D721Med (cell line): ENCODE results near the gene SMIM1.

Experiments
- DNase-seq: peaks from one replicate; pipeline ENCODE4 v3.0.0; 2011; ENCODE audit warnings: low spot score; ENCODE audit not compliant: insufficient read length
- FAIRE-seq: peaks from 2 replicates; lab custom pipeline; 2011; peaks lifted over from hg19 to GRCh38; lab: Jason Lieb, UNC
- CTCF ChIP-seq: IDR thresholded peaks from 2 replicates; pipeline ENCODE4 v1.5.1; 2012; ENCODE audit warnings: mild to moderate bottlenecking, control low read depth; ENCODE audit not compliant: insufficient read depth; ENCODE audit errors: missing control alignments

SMIM1 gene

DNA sequence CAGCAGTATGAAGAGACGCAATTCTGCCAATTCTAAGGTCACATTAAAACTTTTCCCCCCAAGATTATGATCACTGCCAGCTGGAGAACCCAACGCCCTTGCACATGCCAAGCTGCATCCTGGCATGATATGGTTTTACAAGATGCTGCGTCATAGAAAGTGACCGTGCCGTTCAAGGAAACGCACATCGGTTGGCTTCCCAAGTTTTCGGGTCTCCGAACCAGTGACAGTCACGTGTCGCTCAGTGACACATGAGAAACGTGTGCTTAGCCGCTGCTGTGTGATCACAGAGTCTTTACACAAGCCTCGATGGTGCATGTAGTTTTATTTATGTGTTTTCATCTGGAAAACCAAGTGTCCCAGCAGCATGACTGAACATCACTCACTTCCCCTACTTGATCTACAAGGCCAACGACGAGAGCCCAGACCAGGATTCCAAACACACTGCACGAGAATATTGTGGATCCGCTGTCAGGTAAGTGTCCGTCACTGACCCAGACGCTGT is 7.4 kb downstream of the SMIM1 start:
- FAIRE-seq: no peak
- TF ChIP-seq CTCF: no peak

DNA sequence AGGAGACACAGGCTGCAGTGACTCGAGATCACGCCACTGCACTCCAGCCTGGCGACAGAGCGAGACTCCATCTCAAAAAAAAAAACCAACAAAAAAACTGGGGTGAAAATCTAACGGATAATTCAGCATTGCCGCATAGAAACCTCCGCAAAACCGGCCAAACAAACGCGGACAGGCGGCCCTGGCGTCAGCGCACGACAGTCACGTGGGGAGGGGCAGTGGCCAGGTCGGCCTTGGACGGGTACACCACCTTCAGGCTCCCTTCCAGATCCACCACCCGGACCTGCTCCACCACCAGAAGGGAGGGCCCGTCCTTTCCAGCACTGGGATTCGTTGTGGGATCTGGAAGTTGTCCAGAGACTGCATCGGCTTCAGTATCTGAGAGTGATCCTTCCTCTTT is 8.4 kb downstream of the SMIM1 start:
- FAIRE-seq (no peak), DNase-seq (no peak)
- no peak for TF ChIP-seq CTCF

More for the DNA sequence above, 7.4 kb downstream of the SMIM1 start:
- no peak for DNase-seq

DNA sequence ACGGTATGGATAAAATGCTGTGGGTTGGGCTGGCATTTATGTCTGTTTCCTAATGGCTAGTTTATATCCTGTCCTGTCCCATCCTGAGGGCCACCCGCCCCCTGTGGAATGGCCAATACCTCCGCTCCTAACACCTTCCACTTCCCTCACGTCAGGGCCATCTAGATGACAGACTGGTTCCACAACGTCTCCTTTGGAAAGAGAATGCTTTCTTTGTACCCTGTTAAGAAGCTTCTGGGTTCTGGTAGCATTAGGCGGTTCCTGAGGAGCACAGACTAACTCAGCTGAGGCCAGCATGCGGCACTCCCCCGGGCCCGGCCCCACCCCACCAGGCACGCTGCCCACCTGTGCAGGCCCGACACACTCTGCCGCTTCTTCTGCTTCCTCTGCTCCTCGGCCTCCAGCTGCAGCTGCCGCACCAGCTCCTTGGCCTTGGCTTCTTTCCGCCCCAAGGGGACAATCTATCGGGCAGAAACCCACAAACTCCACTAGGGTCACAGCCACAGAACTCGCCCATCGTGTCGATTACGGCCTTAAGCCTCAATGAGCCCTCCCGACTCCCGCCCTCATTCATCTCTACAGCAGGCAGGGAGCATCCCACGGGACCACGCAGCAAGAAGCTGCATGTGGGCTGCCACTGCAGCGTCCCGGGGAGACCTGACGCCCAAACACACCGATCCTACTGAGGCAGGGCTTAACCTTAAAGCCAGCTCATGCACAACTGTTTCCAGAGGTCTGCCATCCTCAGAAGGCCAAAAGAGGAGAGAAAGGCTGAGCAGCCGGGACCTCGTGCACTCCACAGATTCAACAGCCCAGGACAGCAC is 11.3 kb downstream of the SMIM1 start:
- TF ChIP-seq CTCF: no peak
- FAIRE-seq (no peak), DNase-seq (no peak)

GRCh38 chr1:3785045-3785444 is 12.5 kb downstream of the SMIM1 start:
- no peak for TF ChIP-seq CTCF
- FAIRE-seq: no peak

DNA sequence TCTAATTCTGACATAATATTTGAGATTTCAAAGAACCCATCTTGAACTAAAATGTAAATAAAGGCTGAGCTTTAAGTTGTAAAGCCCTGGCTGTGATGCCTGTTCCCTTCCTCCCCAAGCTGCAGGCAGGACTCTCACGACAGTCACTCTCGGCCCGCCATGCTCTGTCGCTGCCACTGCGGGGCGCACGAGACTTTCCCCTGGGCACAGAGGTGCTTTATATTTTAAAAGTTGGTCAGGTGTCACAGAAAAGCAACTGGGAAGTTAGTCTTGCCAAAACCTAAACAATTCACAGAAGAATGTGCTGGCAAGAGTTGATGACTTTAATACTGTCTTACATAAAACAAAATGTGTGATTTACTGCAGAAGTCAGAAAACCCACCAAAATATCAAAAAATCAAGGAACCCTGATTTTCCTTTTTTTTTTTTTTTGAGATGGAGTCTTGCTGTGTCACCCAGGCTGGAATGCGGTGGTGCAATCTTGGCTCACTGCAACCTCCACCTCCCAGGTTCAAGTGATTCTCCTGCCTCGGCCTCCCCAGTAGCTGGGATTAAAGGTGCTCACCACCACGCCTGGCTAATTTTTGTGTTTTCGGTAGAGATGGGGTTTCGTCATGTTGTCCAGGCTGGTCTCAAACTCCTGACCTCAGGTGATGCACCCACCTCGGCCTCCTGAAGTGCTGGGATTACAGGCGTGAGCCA is 13.1 kb downstream of the SMIM1 start:
- DNase-seq (no peak), FAIRE-seq (no peak)
- TF ChIP-seq CTCF: peak; percentile 14

More at GRCh38 chr1:3785045-3785444, 12.5 kb downstream of the SMIM1 start:
- no peak for DNase-seq

GRCh38 chr1:3786468-3787348 is 14.2 kb downstream of the SMIM1 start:
- no peak for FAIRE-seq
- no peak for TF ChIP-seq CTCF

More at GRCh38 chr1:3786468-3787348, 14.2 kb downstream of the SMIM1 start:
- DNase-seq: no peak
